SU-DHL-6 (cell line): ENCODE results near the gene ANTXR1.
"Not testable (repeated sequence)": the region's sequence is repeated elsewhere in the genome, so short reads cannot be mapped to it uniquely, and the experiment has no call there.

ENCODE experiments used
- H2AFZ ChIP-seq: fragments of 200-600 bp; sonication (generic); 2 replicates; pipeline ENCODE4 v1.6.1; 2014; ENCODE audit warnings: low read depth, mild to moderate bottlenecking, moderate library complexity, mixed read lengths, antibody characterized with exemption, low read length; ENCODE audit not compliant: severe bottlenecking
- H3F3A ChIP-seq: fragments of 200-600 bp; shearing (Covaris generic); 2 replicates; pipeline ENCODE4 v1.6.0; 2016; ENCODE audit warnings: antibody characterized with exemption, mild to moderate bottlenecking; ENCODE audit not compliant: insufficient read depth
- H3K27ac ChIP-seq: fragments of 200-600 bp; sonication (generic); 2 replicates; pipeline ENCODE4 v1.5.1; 2016; ENCODE audit warnings: low read depth, mild to moderate bottlenecking, low read length, moderate library complexity, mixed read lengths
- H3K27me3 ChIP-seq: fragments of 200-600 bp; sonication (generic), shearing (Covaris generic); 2 replicates; pipeline ENCODE4 v1.6.0; 2014; ENCODE audit warnings: mild to moderate bottlenecking, low read length
- H3K36me3 ChIP-seq: fragments of 200-600 bp; sonication (generic); 2 replicates; pipeline ENCODE4 v1.6.1; 2014; ENCODE audit warnings: mild to moderate bottlenecking, low read length, mixed read lengths
- H3K4me2 ChIP-seq: fragments of 300-600, 200-600 bp; shearing (Covaris generic), sonication (generic); 2 replicates; pipeline ENCODE4 v1.6.0; 2014; ENCODE audit warnings: low read length, low read depth, mild to moderate bottlenecking; ENCODE audit not compliant: poor library complexity, severe bottlenecking
- H3K4me3 ChIP-seq: fragments of 200-600 bp; sonication (generic); 2 replicates; pipeline ENCODE4 v1.5.1; 2014; ENCODE audit warnings: antibody characterized with exemption, low read length, mild to moderate bottlenecking, mixed read lengths; ENCODE audit not compliant: insufficient read depth, poor library complexity, severe bottlenecking
- H3K79me2 ChIP-seq: fragments of 200-600 bp; sonication (generic); 2 replicates; pipeline ENCODE4 v1.6.1; 2014; ENCODE audit warnings: mild to moderate bottlenecking, low read length, moderate library complexity; ENCODE audit not compliant: insufficient read depth
- H3K9ac ChIP-seq: fragments of 200-600 bp; sonication (generic); 2 replicates; pipeline ENCODE4 v1.7.0; 2014; ENCODE audit warnings: mild to moderate bottlenecking, low read length
- H3K9me2 ChIP-seq: fragments of 200-600 bp; sonication (generic); replicated peaks from 2 replicates; pipeline ENCODE4 v1.6.1; 2014; ENCODE audit warnings: low read length; ENCODE audit not compliant: insufficient read depth
- H3K9me3 ChIP-seq: fragments of 200-600 bp; sonication (generic); 2 replicates; pipeline ENCODE4 v1.6.1; 2014; ENCODE audit warnings: low read length, mixed read lengths; ENCODE audit not compliant: insufficient read depth
- H4K20me1 ChIP-seq: fragments of 200-600 bp; sonication (generic); 2 replicates; pipeline ENCODE4 v1.6.1; 2014; ENCODE audit warnings: low read depth, mild to moderate bottlenecking, antibody characterized with exemption, low read length, moderate library complexity, mixed read lengths
- EZH2phosphoT487 ChIP-seq: fragments of 200-600 bp; sonication (generic), shearing (Covaris generic); conservative IDR thresholded peaks from 2 replicates; pipeline ENCODE4 v1.6.1; 2018; ENCODE audit warnings: mild to moderate bottlenecking, antibody characterized with exemption, low read length, moderate library complexity, mixed read lengths
- TF ChIP-seq, protein P1 (sequence below): fragments of 200-600 bp; sonication (generic); IDR thresholded peaks from one replicate; pipeline ENCODE4 v1.5.1; 2017; ENCODE audit warnings: antibody characterized with exemption, mild to moderate bottlenecking, low read length, moderate library complexity; ENCODE audit not compliant: insufficient read depth, poor library complexity, severe bottlenecking

Gene ANTXR1

GRCh38 chr2:69171897-69172525 lies 159.0 kb downstream of the ANTXR1 start:
- Histone ChIP-seq H3K9me2 (no peaks in the 10 kb centered on the region), H3F3A (no peaks in the 10 kb centered on the region), H4K20me1 (no peaks in the 10 kb centered on the region), H3K27me3 (0 out of 2 replicates have a peak, but pooled peaks cover 3% of the 10 kb centered on the region), H2AFZ (no peak overlapping the region), H3K9ac (no peak overlapping the region), H3K9me3 (no peaks in the 10 kb centered on the region), H3K4me3 (no peak overlapping the region), H3K36me3 (no peaks in the 10 kb centered on the region), H3K4me2 (no peak overlapping the region), H3K27ac (no peak overlapping the region), H3K79me2 (no peaks in the 10 kb centered on the region)
- no peak for TF ChIP-seq EZH2phosphoT487
- TF ChIP-seq, protein P1, sequence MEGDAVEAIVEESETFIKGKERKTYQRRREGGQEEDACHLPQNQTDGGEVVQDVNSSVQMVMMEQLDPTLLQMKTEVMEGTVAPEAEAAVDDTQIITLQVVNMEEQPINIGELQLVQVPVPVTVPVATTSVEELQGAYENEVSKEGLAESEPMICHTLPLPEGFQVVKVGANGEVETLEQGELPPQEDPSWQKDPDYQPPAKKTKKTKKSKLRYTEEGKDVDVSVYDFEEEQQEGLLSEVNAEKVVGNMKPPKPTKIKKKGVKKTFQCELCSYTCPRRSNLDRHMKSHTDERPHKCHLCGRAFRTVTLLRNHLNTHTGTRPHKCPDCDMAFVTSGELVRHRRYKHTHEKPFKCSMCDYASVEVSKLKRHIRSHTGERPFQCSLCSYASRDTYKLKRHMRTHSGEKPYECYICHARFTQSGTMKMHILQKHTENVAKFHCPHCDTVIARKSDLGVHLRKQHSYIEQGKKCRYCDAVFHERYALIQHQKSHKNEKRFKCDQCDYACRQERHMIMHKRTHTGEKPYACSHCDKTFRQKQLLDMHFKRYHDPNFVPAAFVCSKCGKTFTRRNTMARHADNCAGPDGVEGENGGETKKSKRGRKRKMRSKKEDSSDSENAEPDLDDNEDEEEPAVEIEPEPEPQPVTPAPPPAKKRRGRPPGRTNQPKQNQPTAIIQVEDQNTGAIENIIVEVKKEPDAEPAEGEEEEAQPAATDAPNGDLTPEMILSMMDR: no peak

GRCh38 chr2:69173706-69174105 lies 160.7 kb downstream of the ANTXR1 start:
- no peaks in the 10 kb centered on the region for H3K79me2 ChIP-seq
- no peaks in the 10 kb centered on the region for H3K9me2 ChIP-seq
- no peaks in the 10 kb centered on the region for H4K20me1 ChIP-seq
- H3F3A ChIP-seq: no peaks in the 10 kb centered on the region
- H2AFZ ChIP-seq: no peak overlapping the region
- H3K4me3 ChIP-seq: no peak overlapping the region
- H3K27me3 ChIP-seq: 0 out of 2 replicates have a peak, but pooled peaks cover 3% of the 10 kb centered on the region
- no peak overlapping the region for H3K4me2 ChIP-seq
- H3K9ac ChIP-seq: no peak overlapping the region
- TF ChIP-seq, protein P1: no peak
- TF ChIP-seq EZH2phosphoT487: no peak
- no peaks in the 10 kb centered on the region for H3K9me3 ChIP-seq
- H3K27ac ChIP-seq: no peak overlapping the region
- H3K36me3 ChIP-seq: no peaks in the 10 kb centered on the region

GRCh38 chr2:69174211-69174610 lies 161.2 kb downstream of the ANTXR1 start:
- H3K79me2 ChIP-seq, H3K4me2 ChIP-seq, H3K4me3 ChIP-seq, H3K27me3 ChIP-seq, H4K20me1 ChIP-seq, H3K27ac ChIP-seq, H3K9me3 ChIP-seq, H3K9me2 ChIP-seq, H2AFZ ChIP-seq, H3K9ac ChIP-seq, H3F3A ChIP-seq, H3K36me3 ChIP-seq: not testable (repeated sequence)

DNA sequence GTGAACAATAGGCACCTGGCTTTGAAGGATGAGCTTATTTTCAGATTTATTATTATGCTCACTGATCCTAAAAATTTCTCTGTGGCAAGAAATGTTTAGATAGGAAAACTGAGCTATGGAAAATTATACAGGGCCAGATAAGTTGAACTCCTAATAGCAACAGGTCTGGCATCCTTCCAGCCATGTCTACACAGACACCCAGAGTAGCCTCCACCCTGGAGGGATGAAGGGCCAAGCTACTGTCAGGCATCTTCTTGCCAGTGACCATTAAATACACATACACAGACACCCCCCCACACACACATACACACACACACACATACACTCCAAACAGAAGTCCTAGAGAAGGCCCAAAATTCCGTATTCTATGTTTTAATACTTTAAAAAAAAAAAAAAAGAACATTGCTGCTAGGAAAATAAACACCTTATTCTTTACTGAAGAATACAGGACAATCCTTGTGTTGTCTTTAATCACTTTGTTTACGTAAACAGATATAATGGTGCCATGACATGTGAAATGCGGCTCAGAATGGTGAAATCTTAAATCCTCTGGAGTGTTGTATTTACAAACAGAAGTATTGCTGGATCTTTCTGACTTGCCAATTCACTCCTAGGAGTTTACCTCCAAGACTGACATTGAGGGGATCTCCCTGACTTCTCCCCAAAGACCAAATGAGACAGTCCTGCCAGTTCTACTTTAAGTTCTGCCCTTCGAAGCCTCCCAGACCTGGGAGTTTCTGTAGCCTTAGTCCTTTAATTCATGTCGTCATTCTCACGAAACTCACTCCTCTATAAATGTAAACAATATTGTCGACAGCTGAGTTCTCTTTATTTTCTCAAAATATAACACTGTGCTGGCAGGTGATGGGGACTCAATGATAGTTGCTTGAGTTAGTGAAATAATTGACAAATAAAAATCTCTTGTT lies 163.1 kb downstream of the ANTXR1 start:
- 0 out of 2 replicates have a peak, but pooled peaks cover 3% of the 10 kb centered on the region for H3K27me3 ChIP-seq
- no peaks in the 10 kb centered on the region for H3K9me2 ChIP-seq
- no peak overlapping the region for H3K9ac ChIP-seq
- TF ChIP-seq, protein P1: no peak
- TF ChIP-seq EZH2phosphoT487: no peak
- no peak overlapping the region for H3K4me2 ChIP-seq
- H3K36me3 ChIP-seq: no peaks in the 10 kb centered on the region
- H3K79me2 ChIP-seq: no peaks in the 10 kb centered on the region
- H3K27ac ChIP-seq: no peak overlapping the region
- no peaks in the 10 kb centered on the region for H4K20me1 ChIP-seq
- H3K4me3 ChIP-seq: no peak overlapping the region
- no peak overlapping the region for H2AFZ ChIP-seq
- H3F3A ChIP-seq: no peaks in the 10 kb centered on the region
- no peaks in the 10 kb centered on the region for H3K9me3 ChIP-seq
